K562 (cell line): ENCODE results near the gene HBQ1. TPM values are rescaled to one million over a fixed set of nuclear protein-coding genes. Genes with fewer than 3 reads are reported as not detected.

Experiments used
- ATAC-seq: fragments of 200-7000 bp; cut with Tn5 transposase; 3 replicates; pipeline ENCODE4 v1.9.1; 2020; ENCODE audit warnings: moderate library complexity
- BruUV-seq: library from RNA; stranded (reverse); fragments of 400-500 nt; replicated peaks from 2 replicates; lab custom pipeline; 2021; lab: Mats Ljungman, UMichigan
- CTCF ChIA-PET: fragments of 300-600 bp; formaldehyde crosslinking; extraction: SDS; loops from one replicate; lab custom pipeline; 2021; ENCODE audit warnings: low intra/inter-chr PET ratio; lab: Yijun Ruan, JAX
- POLR2A ChIA-PET: fragments of 300-600, 350-650 bp; sonication (Branson Sonifier 250); formaldehyde crosslinking; extraction: SDS; loops from one replicate; lab custom pipeline; 2021; ENCODE audit warnings: antibody characterized with exemption, inconsistent platforms; lab: Yijun Ruan, JAX
- DNase-seq, 4 experiments: peaks; one replicate each; pipeline versions ENCODE4 v3.0.0 to v3.0.0-alpha.2; 2011 to 2018; ENCODE audit warnings: low spot score in 3 of 4, mixed read lengths in 3 of 4; ENCODE audit errors: extremely low read depth in 1 of 4
- FAIRE-seq: peaks from 2 replicates; lab custom pipeline; 2011; peaks lifted over from hg19 to GRCh38; lab: Jason Lieb, UNC
- H2AFZ ChIP-seq: 2 replicates; pipeline ENCODE4 v1.6.0; 2011; ENCODE audit warnings: low read depth, low read length, control low read depth, inconsistent platforms
- H3K27ac ChIP-seq: fragments of 200-600 bp; 3 replicates; pipeline ENCODE4 v1.8.0; 2011; ENCODE audit warnings: low read depth, mild to moderate bottlenecking, control low read depth, inconsistent platforms, low read length, moderate library complexity, mixed read lengths; ENCODE audit errors: extremely low read depth
- H3K27me3 ChIP-seq, 2 experiments: fragments of 300-600 bp in 1 of 2; 2 replicates in 1 of 2; 3 replicates in 1 of 2; pipeline versions ENCODE4 v1.6.0 to v1.8.0; 2011; ENCODE audit warnings: inconsistent platforms in 2 of 2, low read length in 2 of 2, mild to moderate bottlenecking in 1 of 2, mixed read lengths in 1 of 2, moderate library complexity in 1 of 2; ENCODE audit not compliant: control insufficient read depth in 2 of 2, insufficient read depth in 2 of 2
- H3K36me3 ChIP-seq: fragments of 300-600 bp; 3 replicates; pipeline ENCODE4 v1.8.0; 2011; ENCODE audit warnings: mild to moderate bottlenecking, low read length, inconsistent platforms; ENCODE audit not compliant: control insufficient read depth, insufficient read depth
- H3K4me1 ChIP-seq, 2 experiments: fragments of 200-600 bp in 1 of 2; replicated peaks in 1 of 2; 2 replicates in 1 of 2; 3 replicates in 1 of 2; pipeline versions ENCODE4 v1.5.1 to v1.8.0; 2011; ENCODE audit warnings: inconsistent platforms in 2 of 2, low read length in 2 of 2, mild to moderate bottlenecking in 1 of 2, mixed read lengths in 1 of 2, moderate library complexity in 1 of 2; ENCODE audit not compliant: control insufficient read depth in 2 of 2, insufficient read depth in 2 of 2
- H3K4me2 ChIP-seq: 2 replicates; pipeline ENCODE4 v1.6.1; 2011; ENCODE audit warnings: low read length, control low read depth, inconsistent platforms, mixed read lengths; ENCODE audit not compliant: insufficient read depth
- H3K4me3 ChIP-seq: fragments of 200-600 bp; sonication (generic), shearing (Covaris generic); 2 replicates; pipeline ENCODE4 v1.5.1; 2016; ENCODE audit warnings: control low read depth, inconsistent platforms
- H3K79me2 ChIP-seq: fragments of 200-600 bp; 3 replicates; pipeline ENCODE4 v1.8.0; 2011; ENCODE audit warnings: low read length, inconsistent platforms; ENCODE audit not compliant: control insufficient read depth, insufficient read depth
- H3K9ac ChIP-seq, 2 experiments: 2 replicates each; pipeline versions ENCODE4 v1.6.0 to v1.6.1; 2011; ENCODE audit warnings: low read depth in 2 of 2, low read length in 2 of 2, control low read depth in 1 of 2, inconsistent platforms in 1 of 2, mild to moderate bottlenecking in 1 of 2, mixed read lengths in 1 of 2; ENCODE audit not compliant: insufficient read depth in 1 of 2
- H3K9me1 ChIP-seq: one replicate; pipeline ENCODE4 v1.6.0; 2011; ENCODE audit warnings: inconsistent platforms, mild to moderate bottlenecking, low read length, moderate library complexity; ENCODE audit not compliant: control insufficient read depth, insufficient read depth
- H3K9me3 ChIP-seq: replicated peaks from 2 replicates; pipeline ENCODE4 v1.5.1; 2011; ENCODE audit warnings: low read depth, low read length, inconsistent platforms; ENCODE audit not compliant: control insufficient read depth, insufficient read depth
- H4K20me1 ChIP-seq: replicated peaks from 2 replicates; pipeline ENCODE4 v1.6.1; 2011; ENCODE audit warnings: low read length, inconsistent platforms, mixed read lengths; ENCODE audit not compliant: control insufficient read depth, insufficient read depth
- GABPB1 ChIP-seq: sonication (generic); formaldehyde crosslinking; IDR thresholded peaks from 2 replicates; pipeline ENCODE4 v1.8.0; 2022; ENCODE audit warnings: mild to moderate bottlenecking, missing genetic modification reagents
- GTF2A2 ChIP-seq: IDR thresholded peaks from 2 replicates; pipeline ENCODE4 v1.6.1; 2016; ENCODE audit warnings: mild to moderate bottlenecking, missing genetic modification characterization, missing compliant biosample characterization
- POLR2B ChIP-seq: fragments of 450-650 bp; IDR thresholded peaks from 2 replicates; pipeline ENCODE4 v1.6.1; 2018; ENCODE audit warnings: low read depth; ENCODE audit not compliant: partially characterized antibody
- SMARCA4 ChIP-seq: fragments of 450-650 bp; IDR thresholded peaks from 2 replicates; pipeline ENCODE4 v1.6.1; 2016
- ZNF133 ChIP-seq: fragments of 250-450 bp; sonication (Bioruptor Pico); IDR thresholded peaks from 2 replicates; pipeline ENCODE4 v1.4.0; 2020; ENCODE audit warnings: mild to moderate bottlenecking
- WGBS: fragments of 100-300 bp; shearing (Covaris generic); methylation state at CpG from one replicate; pipeline ENCODE4 v1.1.6; 2016; ENCODE audit warnings: low coverage, mixed read lengths; ENCODE audit not compliant: insufficient coverage; ENCODE audit errors: missing lambda C conversion rate; 5-methylcytosine and 5-hydroxymethylcytosine counted together
- in situ Hi-C: fragments of 300-500 bp; cut with MboI; formaldehyde crosslinking; loops from 4 replicates; pipeline ENCODE4 v1.15.0; 2018; ENCODE audit warnings: inconsistent platforms, mixed read lengths
- intact Hi-C: fragments of 100-400 bp; cut with micrococcal nuclease; formaldehyde crosslinking; loops from 2 replicates; pipeline ENCODE4 v1.14.2; 2022
- polyA plus RNA-seq, 8 experiments: library from polyadenylated mRNA; depleted of rRNA in 4 of 8; stranded (reverse) in 5 of 8; unstranded in 3 of 8; fragments of >200 nt; fragmentation: Nextera tagmentation in 2 of 8; fragmentation: Illumina TruSeq in 1 of 8; extraction: Ambion mirVana in 2 of 8; extraction: Trizol in 1 of 8; gene quantifications; 2 replicates each; pipeline versions ENCODE4 v1.2.1 to v1.2.3, GENCODE V29; 2011 to 2014; ENCODE audit warnings: inconsistent platforms in 1 of 8, missing spikeins in 1 of 8
- total RNA-seq, 7 experiments: library from RNA; depleted of rRNA in 6 of 7; stranded (reverse); fragments of >200 nt in 6 of 7; fragmentation: Illumina TruSeq in 2 of 7; extraction: Trizol in 2 of 7; gene quantifications; 2 replicates each; pipeline versions ENCODE4 v1.2.1 to v1.2.3, GENCODE V29; 2011 to 2021; ENCODE audit warnings: low replicate concordance in 1 of 7
- TF ChIP-seq, protein P1 (sequence below): sonication (generic); IDR thresholded peaks from 2 replicates; pipeline ENCODE4 v1.6.1; 2016
- TF ChIP-seq, protein P2 (sequence below): fragments of 450-650 bp; IDR thresholded peaks from 2 replicates; pipeline ENCODE4 v1.7.1; 2018; ENCODE audit warnings: mild to moderate bottlenecking, low read depth; ENCODE audit not compliant: partially characterized antibody
- TF ChIP-seq, protein P3 (sequence below): sonication (generic); formaldehyde crosslinking; IDR thresholded peaks from 2 replicates; pipeline ENCODE4 v1.8.1; 2022; ENCODE audit warnings: missing genetic modification reagents
- TF ChIP-seq, protein P4 (sequence below), 3 experiments: IDR thresholded peaks in 2 of 3; conservative IDR thresholded peaks in 1 of 3; 2 replicates each; pipeline ENCODE4 v1.5.1; 2011 to 2012; ENCODE audit warnings: low read length in 3 of 3, mild to moderate bottlenecking in 3 of 3, control low read depth in 2 of 3, improper control_type of control experiment in 1 of 3, inconsistent platforms in 1 of 3, low read depth in 1 of 3, mixed read lengths in 1 of 3, moderate library complexity in 1 of 3; ENCODE audit not compliant: insufficient read depth in 2 of 3
- TF ChIP-seq, protein P5 (sequence below): fragments of 450-650 bp; IDR thresholded peaks from 2 replicates; pipeline ENCODE4 v1.7.0; 2016; ENCODE audit warnings: borderline replicate concordance
- TF ChIP-seq, protein P6 (sequence below): IDR thresholded peaks from 2 replicates; pipeline ENCODE4 v1.6.1; 2011; ENCODE audit warnings: borderline replicate concordance, low read depth, mild to moderate bottlenecking, moderate library complexity, low read length; ENCODE audit not compliant: insufficient read depth, poor library complexity, severe bottlenecking

Gene HBQ1
- total and polyA plus RNA-seq, 9 of the 15 experiments (the other 6 are each of a cell fraction or from before 2014, with no cell fraction given) = 2.3 to 190 (median 19.8) TPM

DNA sequence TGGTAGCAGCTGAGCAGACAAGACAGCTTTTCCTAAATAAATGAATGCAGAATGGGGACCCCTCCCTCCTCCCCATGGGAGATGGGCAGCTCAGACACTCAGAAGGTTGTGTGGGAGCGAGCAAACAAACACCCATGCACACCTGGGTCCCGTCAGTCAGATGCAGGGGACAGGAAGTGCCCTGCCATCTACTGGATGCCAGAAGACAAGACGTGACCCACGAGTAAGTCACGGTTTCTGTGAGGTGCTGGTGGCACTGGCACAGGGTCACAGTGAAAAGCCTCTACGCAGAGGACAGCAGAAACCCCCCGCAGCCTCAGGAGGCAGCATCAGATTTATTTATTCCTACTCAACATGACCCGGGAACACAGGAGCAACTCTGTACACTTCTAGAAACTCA lies 8.4 kb downstream of the HBQ1 start:
- DNase-seq = peak in 1 of 4 experiments; percentile 21
- no TSS peak for BruUV-seq
- TF ChIP-seq, protein P1, sequence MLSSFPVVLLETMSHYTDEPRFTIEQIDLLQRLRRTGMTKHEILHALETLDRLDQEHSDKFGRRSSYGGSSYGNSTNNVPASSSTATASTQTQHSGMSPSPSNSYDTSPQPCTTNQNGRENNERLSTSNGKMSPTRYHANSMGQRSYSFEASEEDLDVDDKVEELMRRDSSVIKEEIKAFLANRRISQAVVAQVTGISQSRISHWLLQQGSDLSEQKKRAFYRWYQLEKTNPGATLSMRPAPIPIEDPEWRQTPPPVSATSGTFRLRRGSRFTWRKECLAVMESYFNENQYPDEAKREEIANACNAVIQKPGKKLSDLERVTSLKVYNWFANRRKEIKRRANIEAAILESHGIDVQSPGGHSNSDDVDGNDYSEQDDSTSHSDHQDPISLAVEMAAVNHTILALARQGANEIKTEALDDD = no peak
- no peak for TF ChIP-seq GTF2A2 (tag)
- no peak for TF ChIP-seq POLR2B
- TF ChIP-seq GABPB1 (CRISPR knock-in tag) = peak; percentile 28; the same call in 1 of the 2 replicates
- TF ChIP-seq, protein P2, sequence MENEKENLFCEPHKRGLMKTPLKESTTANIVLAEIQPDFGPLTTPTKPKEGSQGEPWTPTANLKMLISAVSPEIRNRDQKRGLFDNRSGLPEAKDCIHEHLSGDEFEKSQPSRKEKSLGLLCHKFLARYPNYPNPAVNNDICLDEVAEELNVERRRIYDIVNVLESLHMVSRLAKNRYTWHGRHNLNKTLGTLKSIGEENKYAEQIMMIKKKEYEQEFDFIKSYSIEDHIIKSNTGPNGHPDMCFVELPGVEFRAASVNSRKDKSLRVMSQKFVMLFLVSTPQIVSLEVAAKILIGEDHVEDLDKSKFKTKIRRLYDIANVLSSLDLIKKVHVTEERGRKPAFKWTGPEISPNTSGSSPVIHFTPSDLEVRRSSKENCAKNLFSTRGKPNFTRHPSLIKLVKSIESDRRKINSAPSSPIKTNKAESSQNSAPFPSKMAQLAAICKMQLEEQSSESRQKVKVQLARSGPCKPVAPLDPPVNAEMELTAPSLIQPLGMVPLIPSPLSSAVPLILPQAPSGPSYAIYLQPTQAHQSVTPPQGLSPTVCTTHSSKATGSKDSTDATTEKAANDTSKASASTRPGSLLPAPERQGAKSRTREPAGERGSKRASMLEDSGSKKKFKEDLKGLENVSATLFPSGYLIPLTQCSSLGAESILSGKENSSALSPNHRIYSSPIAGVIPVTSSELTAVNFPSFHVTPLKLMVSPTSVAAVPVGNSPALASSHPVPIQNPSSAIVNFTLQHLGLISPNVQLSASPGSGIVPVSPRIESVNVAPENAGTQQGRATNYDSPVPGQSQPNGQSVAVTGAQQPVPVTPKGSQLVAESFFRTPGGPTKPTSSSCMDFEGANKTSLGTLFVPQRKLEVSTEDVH = no peak
- TF ChIP-seq, protein P3, sequence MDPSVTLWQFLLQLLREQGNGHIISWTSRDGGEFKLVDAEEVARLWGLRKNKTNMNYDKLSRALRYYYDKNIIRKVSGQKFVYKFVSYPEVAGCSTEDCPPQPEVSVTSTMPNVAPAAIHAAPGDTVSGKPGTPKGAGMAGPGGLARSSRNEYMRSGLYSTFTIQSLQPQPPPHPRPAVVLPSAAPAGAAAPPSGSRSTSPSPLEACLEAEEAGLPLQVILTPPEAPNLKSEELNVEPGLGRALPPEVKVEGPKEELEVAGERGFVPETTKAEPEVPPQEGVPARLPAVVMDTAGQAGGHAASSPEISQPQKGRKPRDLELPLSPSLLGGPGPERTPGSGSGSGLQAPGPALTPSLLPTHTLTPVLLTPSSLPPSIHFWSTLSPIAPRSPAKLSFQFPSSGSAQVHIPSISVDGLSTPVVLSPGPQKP (CRISPR knock-in tag) = no peak
- TF ChIP-seq, protein P4, sequence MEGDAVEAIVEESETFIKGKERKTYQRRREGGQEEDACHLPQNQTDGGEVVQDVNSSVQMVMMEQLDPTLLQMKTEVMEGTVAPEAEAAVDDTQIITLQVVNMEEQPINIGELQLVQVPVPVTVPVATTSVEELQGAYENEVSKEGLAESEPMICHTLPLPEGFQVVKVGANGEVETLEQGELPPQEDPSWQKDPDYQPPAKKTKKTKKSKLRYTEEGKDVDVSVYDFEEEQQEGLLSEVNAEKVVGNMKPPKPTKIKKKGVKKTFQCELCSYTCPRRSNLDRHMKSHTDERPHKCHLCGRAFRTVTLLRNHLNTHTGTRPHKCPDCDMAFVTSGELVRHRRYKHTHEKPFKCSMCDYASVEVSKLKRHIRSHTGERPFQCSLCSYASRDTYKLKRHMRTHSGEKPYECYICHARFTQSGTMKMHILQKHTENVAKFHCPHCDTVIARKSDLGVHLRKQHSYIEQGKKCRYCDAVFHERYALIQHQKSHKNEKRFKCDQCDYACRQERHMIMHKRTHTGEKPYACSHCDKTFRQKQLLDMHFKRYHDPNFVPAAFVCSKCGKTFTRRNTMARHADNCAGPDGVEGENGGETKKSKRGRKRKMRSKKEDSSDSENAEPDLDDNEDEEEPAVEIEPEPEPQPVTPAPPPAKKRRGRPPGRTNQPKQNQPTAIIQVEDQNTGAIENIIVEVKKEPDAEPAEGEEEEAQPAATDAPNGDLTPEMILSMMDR (IDR thresholded peaks at IDR 0.05 in 2 of 3, conservative IDR thresholded peaks at IDR 0.05 in 1 of 3; ENCODE audit: insufficient read depth in 2 of 3, low read depth in 1 of 3, low read length in 3 of 3) = peak in 2 of 3 experiments; percentile 20 to 27; a peak in 1 of 6 replicates
- TF ChIP-seq, protein P5, sequence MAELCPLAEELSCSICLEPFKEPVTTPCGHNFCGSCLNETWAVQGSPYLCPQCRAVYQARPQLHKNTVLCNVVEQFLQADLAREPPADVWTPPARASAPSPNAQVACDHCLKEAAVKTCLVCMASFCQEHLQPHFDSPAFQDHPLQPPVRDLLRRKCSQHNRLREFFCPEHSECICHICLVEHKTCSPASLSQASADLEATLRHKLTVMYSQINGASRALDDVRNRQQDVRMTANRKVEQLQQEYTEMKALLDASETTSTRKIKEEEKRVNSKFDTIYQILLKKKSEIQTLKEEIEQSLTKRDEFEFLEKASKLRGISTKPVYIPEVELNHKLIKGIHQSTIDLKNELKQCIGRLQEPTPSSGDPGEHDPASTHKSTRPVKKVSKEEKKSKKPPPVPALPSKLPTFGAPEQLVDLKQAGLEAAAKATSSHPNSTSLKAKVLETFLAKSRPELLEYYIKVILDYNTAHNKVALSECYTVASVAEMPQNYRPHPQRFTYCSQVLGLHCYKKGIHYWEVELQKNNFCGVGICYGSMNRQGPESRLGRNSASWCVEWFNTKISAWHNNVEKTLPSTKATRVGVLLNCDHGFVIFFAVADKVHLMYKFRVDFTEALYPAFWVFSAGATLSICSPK = no peak
- TF ChIP-seq, protein P6, sequence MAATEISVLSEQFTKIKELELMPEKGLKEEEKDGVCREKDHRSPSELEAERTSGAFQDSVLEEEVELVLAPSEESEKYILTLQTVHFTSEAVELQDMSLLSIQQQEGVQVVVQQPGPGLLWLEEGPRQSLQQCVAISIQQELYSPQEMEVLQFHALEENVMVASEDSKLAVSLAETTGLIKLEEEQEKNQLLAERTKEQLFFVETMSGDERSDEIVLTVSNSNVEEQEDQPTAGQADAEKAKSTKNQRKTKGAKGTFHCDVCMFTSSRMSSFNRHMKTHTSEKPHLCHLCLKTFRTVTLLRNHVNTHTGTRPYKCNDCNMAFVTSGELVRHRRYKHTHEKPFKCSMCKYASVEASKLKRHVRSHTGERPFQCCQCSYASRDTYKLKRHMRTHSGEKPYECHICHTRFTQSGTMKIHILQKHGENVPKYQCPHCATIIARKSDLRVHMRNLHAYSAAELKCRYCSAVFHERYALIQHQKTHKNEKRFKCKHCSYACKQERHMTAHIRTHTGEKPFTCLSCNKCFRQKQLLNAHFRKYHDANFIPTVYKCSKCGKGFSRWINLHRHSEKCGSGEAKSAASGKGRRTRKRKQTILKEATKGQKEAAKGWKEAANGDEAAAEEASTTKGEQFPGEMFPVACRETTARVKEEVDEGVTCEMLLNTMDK = no peak
- no peak for TF ChIP-seq ZNF133
- TF ChIP-seq SMARCA4 = no peak

More for the DNA sequence above, 8.4 kb downstream of the HBQ1 start:
- H3K9me1 ChIP-seq = no peaks in the 10 kb centered on the region
- H4K20me1 ChIP-seq = 0 out of 2 replicates have a peak, but pooled peaks cover 3% of the 10 kb centered on the region
- H3K4me3 ChIP-seq = no peak overlapping the region
- no peak overlapping the region for H2AFZ ChIP-seq
- in situ Hi-C loops = no loop called here
- 87% methylated on average over 8 of the region's 8 CpGs for WGBS
- ATAC-seq = no peak
- H3K4me2 ChIP-seq = no peak overlapping the region
- peak; percentile 51 for FAIRE-seq
- peaks cover 2% of the 10 kb centered on the region; the same call in 1 of the 2 replicates for H3K9me3 ChIP-seq
- H3K27ac ChIP-seq = no peak overlapping the region
- H3K79me2 ChIP-seq = no peaks in the 10 kb centered on the region
- CTCF ChIA-PET = no interaction called here
- H3K36me3 ChIP-seq = peaks cover 73% of the 10 kb centered on the region
- intact Hi-C loops = no loop called here
- no peaks in the 10 kb centered on the region for H3K27me3 ChIP-seq
- H3K9ac ChIP-seq = no peak overlapping the region
- POLR2A ChIA-PET = no interaction called here
- peaks cover 0 to 19% of the 10 kb centered on the region in 2 experiments; a peak in 2 of 5 replicates for H3K4me1 ChIP-seq
